GM23338 (cell line): ENCODE measurements around the gene LASP1NB.
"Not testable (repeated sequence)": the region's sequence is repeated elsewhere in the genome, so short reads cannot be mapped to it uniquely, and the experiment has no call there.

Source experiments
- EZH2phosphoT487 ChIP-seq: fragments of 200-600 bp; sonication (generic); IDR thresholded peaks from one replicate; pipeline ENCODE4 v1.8.1; 2018; ENCODE audit warnings: antibody characterized with exemption; ENCODE audit not compliant: unreplicated experiment
- JUNB ChIP-seq: IDR thresholded peaks from one replicate; pipeline ENCODE4 v1.6.1; 2016; ENCODE audit warnings: antibody characterized with exemption; ENCODE audit not compliant: unreplicated experiment
- NANOG ChIP-seq: IDR thresholded peaks from 2 replicates; pipeline ENCODE4 v1.6.1; 2016; ENCODE audit warnings: antibody characterized with exemption, borderline replicate concordance
- POLR2AphosphoS5 ChIP-seq: IDR thresholded peaks from 2 replicates; pipeline ENCODE4 v1.6.1; 2016; ENCODE audit warnings: antibody characterized with exemption, low read depth
- TF ChIP-seq, protein P1 (sequence below), 2 experiments: fragments of 200-600 bp in 1 of 2; sonication (generic) in 1 of 2; conservative IDR thresholded peaks; 2 replicates each; pipeline versions ENCODE4 v1.5.1 to v1.6.1; 2016 to 2017; ENCODE audit warnings: antibody characterized with exemption in 2 of 2, low read depth in 2 of 2, mild to moderate bottlenecking in 2 of 2, moderate library complexity in 1 of 2

DNA sequence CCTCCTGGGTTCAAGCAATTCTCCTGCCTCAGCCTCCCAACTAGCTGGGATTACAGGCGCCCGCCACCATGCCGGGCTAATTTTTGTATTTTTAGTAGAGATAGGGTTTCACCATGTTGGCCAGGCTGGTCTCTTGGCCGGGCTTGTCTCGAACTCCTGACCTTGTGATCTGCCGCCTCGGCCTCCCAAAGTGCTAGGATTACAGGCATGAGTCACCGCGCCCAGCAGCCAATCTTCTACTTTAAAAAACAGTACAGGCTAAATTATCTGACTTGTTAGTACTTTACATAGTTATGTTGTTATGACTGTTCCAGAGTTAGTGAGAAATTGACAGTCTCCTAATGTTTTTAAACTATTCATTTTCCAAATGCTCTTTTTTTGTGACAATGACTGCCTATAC, 8.5 kb downstream of the LASP1NB start:
- not testable (repeated sequence) for TF ChIP-seq NANOG, POLR2AphosphoS5, JUNB, EZH2phosphoT487
- TF ChIP-seq, protein P1, sequence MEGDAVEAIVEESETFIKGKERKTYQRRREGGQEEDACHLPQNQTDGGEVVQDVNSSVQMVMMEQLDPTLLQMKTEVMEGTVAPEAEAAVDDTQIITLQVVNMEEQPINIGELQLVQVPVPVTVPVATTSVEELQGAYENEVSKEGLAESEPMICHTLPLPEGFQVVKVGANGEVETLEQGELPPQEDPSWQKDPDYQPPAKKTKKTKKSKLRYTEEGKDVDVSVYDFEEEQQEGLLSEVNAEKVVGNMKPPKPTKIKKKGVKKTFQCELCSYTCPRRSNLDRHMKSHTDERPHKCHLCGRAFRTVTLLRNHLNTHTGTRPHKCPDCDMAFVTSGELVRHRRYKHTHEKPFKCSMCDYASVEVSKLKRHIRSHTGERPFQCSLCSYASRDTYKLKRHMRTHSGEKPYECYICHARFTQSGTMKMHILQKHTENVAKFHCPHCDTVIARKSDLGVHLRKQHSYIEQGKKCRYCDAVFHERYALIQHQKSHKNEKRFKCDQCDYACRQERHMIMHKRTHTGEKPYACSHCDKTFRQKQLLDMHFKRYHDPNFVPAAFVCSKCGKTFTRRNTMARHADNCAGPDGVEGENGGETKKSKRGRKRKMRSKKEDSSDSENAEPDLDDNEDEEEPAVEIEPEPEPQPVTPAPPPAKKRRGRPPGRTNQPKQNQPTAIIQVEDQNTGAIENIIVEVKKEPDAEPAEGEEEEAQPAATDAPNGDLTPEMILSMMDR (conservative IDR thresholded peaks at IDR 0.05; ENCODE audit: low read depth in 2 of 2) = not testable (repeated sequence)
